Heart left ventricle (tissue), 13 donors: ENCODE measurements around the gene AMY1A.
"Not testable (repeated sequence)": the region's sequence is repeated elsewhere in the genome, so short reads cannot be mapped to it uniquely, and the experiment has no call there.

Experiments used
- POLR2A ChIP-seq, 2 donors: fragments of 450-650 bp; IDR thresholded peaks; one replicate each; pipeline ENCODE4 v1.6.1; 2017; ENCODE audit warnings: antibody characterized with exemption in 2 of 2, mild to moderate bottlenecking in 2 of 2, moderate library complexity in 2 of 2
- TF ChIP-seq, protein P1 (sequence below), 12 donors: fragments of 200-600 bp; sonication (generic) in 4 of 12; IDR thresholded peaks; one replicate each; pipeline versions ENCODE4 v1.5.0 to v1.8.0; 2018 to 2022; ENCODE audit warnings: antibody characterized with exemption in 12 of 12, mild to moderate bottlenecking in 5 of 12
- donor health status: ischemic (EF 13 %, LVEDD 7.1; RV severe dilation, severe dysfunction).
- donor health status: DM: no; HTN: yes; CAD: no.
- donor health status: DM: no; HTN: no; CAD: no.
- donor health status: ischemic (EF 25% LVEDD 6.9; RV normal size, moderate dysfunction).
- donor health status: ischemic (EF 25% LVEDD 5.7; RV mildly dilated, moderate dysfunction).
- donor health status: ischemic (EF 35%, LVEDD 5.7; RV mildly dilated, moderate dysfunction).
- donor health status: nonischemic (EF 11% LVEDD 7.7; RV severe dilation, severe dysfunction).
- donor health status: DM: yes; HTN: yes; CAD: no.
- donor health status: PGD.
- donor health status: ischemic (EF 29% LVEDD 5.4; RV normal size, mild dysfunction).
- donor health status: nonischemic (EF 23%, LVEDD 6.1; RV moderate dilation, normal function).

DNA sequence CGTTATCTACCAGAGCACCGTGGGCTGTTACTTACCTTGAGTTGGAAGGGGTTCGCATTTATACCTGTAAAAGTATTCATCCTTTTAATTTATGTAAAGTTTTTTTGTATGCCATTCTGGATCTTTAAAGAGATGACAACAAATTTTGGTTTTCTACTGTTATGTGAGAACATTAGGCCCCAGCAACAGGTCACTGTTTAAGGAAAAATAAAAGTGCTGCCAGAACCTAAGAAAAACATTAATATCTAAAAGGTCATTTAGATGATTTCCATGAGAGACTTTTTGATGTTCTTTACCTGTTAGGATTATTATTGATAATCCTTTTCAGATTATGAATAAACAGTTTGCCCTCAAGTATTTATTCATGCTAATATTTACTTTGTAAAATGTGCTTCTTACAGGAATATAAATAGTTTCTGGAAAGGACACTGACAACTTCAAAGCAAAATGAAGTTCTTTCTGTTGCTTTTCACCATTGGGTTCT, 38.5 kb upstream of the AMY1A start, which contains the start of gene AMY2A:
- TF ChIP-seq, protein P1, sequence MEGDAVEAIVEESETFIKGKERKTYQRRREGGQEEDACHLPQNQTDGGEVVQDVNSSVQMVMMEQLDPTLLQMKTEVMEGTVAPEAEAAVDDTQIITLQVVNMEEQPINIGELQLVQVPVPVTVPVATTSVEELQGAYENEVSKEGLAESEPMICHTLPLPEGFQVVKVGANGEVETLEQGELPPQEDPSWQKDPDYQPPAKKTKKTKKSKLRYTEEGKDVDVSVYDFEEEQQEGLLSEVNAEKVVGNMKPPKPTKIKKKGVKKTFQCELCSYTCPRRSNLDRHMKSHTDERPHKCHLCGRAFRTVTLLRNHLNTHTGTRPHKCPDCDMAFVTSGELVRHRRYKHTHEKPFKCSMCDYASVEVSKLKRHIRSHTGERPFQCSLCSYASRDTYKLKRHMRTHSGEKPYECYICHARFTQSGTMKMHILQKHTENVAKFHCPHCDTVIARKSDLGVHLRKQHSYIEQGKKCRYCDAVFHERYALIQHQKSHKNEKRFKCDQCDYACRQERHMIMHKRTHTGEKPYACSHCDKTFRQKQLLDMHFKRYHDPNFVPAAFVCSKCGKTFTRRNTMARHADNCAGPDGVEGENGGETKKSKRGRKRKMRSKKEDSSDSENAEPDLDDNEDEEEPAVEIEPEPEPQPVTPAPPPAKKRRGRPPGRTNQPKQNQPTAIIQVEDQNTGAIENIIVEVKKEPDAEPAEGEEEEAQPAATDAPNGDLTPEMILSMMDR (IDR thresholded peaks at IDR 0.05): not testable (repeated sequence)
- TF ChIP-seq POLR2A (IDR thresholded peaks at IDR 0.05): not testable (repeated sequence)
